H1 (cell line): Measurements from ENCODE around the gene GOLGA8S. TPM values are rescaled to one million over a fixed set of nuclear protein-coding genes. Genes with fewer than 3 reads are reported as not detected.
"Not testable (repeated sequence)": the region's sequence is repeated elsewhere in the genome, so short reads cannot be mapped to it uniquely, and the experiment has no call there.

Experiments
- CTCF ChIA-PET: fragments of 300-600 bp; sonication (Branson Sonifier 250); formaldehyde crosslinking; loops from one replicate; lab custom pipeline; 2021; ENCODE audit not compliant: partially characterized antibody; lab: Charles Lee
- POLR2A ChIA-PET: fragments of 300-600 bp; sonication (Branson Sonifier 250); formaldehyde crosslinking; loops from one replicate; lab custom pipeline; 2021; ENCODE audit warnings: inconsistent platforms; ENCODE audit not compliant: partially characterized antibody; lab: Charles Lee
- DNase-seq, 2 experiments: peaks; one replicate each; pipeline versions ENCODE4 v3.0.0 to v3.0.0-alpha.2; 2010 to 2022; ENCODE audit warnings: low spot score in 2 of 2, low read depth in 1 of 2, mixed read lengths in 1 of 2
- FAIRE-seq: peaks from 2 replicates; lab custom pipeline; 2011; peaks lifted over from hg19 to GRCh38; lab: Jason Lieb, UNC
- H2AFZ ChIP-seq: 2 replicates; pipeline ENCODE4 v1.8.1; 2012; ENCODE audit warnings: low read length, inconsistent platforms
- H2AK5ac ChIP-seq: 2 replicates; pipeline ENCODE4 v1.6.1; 2013; ENCODE audit warnings: low read depth, low read length
- H2BK120ac ChIP-seq: replicated peaks from 2 replicates; pipeline ENCODE3; 2013; ENCODE audit warnings: low read depth, low read length, inconsistent platforms
- H2BK12ac ChIP-seq: 2 replicates; pipeline ENCODE4 v1.6.1; 2013; ENCODE audit warnings: low read depth, low read length
- H2BK15ac ChIP-seq: 2 replicates; pipeline ENCODE4 v1.6.1; 2013; ENCODE audit warnings: low read length
- H2BK20ac ChIP-seq: 2 replicates; pipeline ENCODE4 v1.6.1; 2013; ENCODE audit warnings: low read length
- H2BK5ac ChIP-seq: 2 replicates; pipeline ENCODE4 v1.6.1; 2013; ENCODE audit warnings: low read depth, low read length
- H3K14ac ChIP-seq: 2 replicates; pipeline ENCODE4 v1.6.1; 2013; ENCODE audit warnings: inconsistent platforms; ENCODE audit not compliant: insufficient read length
- H3K18ac ChIP-seq: 2 replicates; pipeline ENCODE4 v1.6.1; 2013; ENCODE audit warnings: low read length; ENCODE audit errors: extremely low read depth
- H3K23ac ChIP-seq: 2 replicates; pipeline ENCODE4 v1.6.1; 2013; ENCODE audit warnings: inconsistent platforms; ENCODE audit not compliant: insufficient read length
- H3K23me2 ChIP-seq: 2 replicates; pipeline ENCODE4 v1.6.1; 2013; ENCODE audit warnings: low read depth, low read length
- H3K27ac ChIP-seq: 2 replicates; pipeline ENCODE4 v1.6.1; 2011; ENCODE audit warnings: low read depth, low read length, inconsistent platforms
- H3K27me3 ChIP-seq, 4 experiments: replicated peaks in 1 of 4; 1 replicate in 1 of 4; 2 replicates in 3 of 4; pipeline versions ENCODE4 v1.6.1 to v1.8.1; 2011 to 2013; ENCODE audit warnings: low read length in 3 of 4, mild to moderate bottlenecking in 3 of 4, inconsistent platforms in 2 of 4, mixed read lengths in 2 of 4, moderate library complexity in 1 of 4; ENCODE audit not compliant: control insufficient read depth in 3 of 4, insufficient read depth in 3 of 4; ENCODE audit errors: extremely low read depth in 1 of 4
- H3K36me3 ChIP-seq, 4 experiments: 2 replicates each; pipeline versions ENCODE4 v1.6.1 to v1.8.1; 2011 to 2013; ENCODE audit warnings: mild to moderate bottlenecking in 4 of 4, low read length in 3 of 4, moderate library complexity in 2 of 4, control low read depth in 1 of 4, inconsistent platforms in 1 of 4; ENCODE audit not compliant: insufficient read depth in 4 of 4, control insufficient read depth in 2 of 4
- H3K4ac ChIP-seq: replicated peaks from 2 replicates; pipeline ENCODE3; 2013; ENCODE audit warnings: low read length, low read depth, mixed read lengths, inconsistent platforms; ENCODE audit not compliant: insufficient read length
- H3K4me1 ChIP-seq, 4 experiments: replicated peaks in 1 of 4; 1 replicate in 1 of 4; 2 replicates in 3 of 4; pipeline versions ENCODE4 v1.6.1 to v1.8.1; 2011 to 2013; ENCODE audit warnings: low read length in 3 of 4, inconsistent platforms in 2 of 4, mixed read lengths in 1 of 4; ENCODE audit not compliant: insufficient read depth in 4 of 4, control insufficient read depth in 3 of 4
- H3K4me2 ChIP-seq, 2 experiments: 2 replicates each; pipeline versions ENCODE4 v1.6.1 to v1.8.1; 2011 to 2013; ENCODE audit warnings: low read depth in 2 of 2, low read length in 2 of 2, control low read depth in 1 of 2, inconsistent platforms in 1 of 2, mild to moderate bottlenecking in 1 of 2; ENCODE audit not compliant: insufficient read depth in 1 of 2
- H3K4me3 ChIP-seq, 4 experiments: fragments of 200-600, 300-600 bp in 1 of 4; sonication (generic), shearing (Covaris generic), sonication (Bioruptor Twin) in 1 of 4; 2 replicates each; pipeline versions ENCODE4 v1.5.1 to v1.8.1; 2011 to 2016; ENCODE audit warnings: low read length in 4 of 4, low read depth in 3 of 4, control low read depth in 2 of 4, inconsistent platforms in 2 of 4, mild to moderate bottlenecking in 2 of 4, mixed read lengths in 1 of 4, moderate library complexity in 1 of 4; ENCODE audit not compliant: insufficient read depth in 2 of 4; ENCODE audit errors: extremely low read depth in 1 of 4
- H3K56ac ChIP-seq: replicated peaks from 2 replicates; pipeline ENCODE3; 2013; ENCODE audit warnings: low read depth, mild to moderate bottlenecking, mixed read lengths, low read length, inconsistent platforms; ENCODE audit not compliant: insufficient read length
- H3K79me1 ChIP-seq: 2 replicates; pipeline ENCODE4 v1.6.1; 2013; ENCODE audit warnings: low read depth, low read length, control low read depth
- H3K79me2 ChIP-seq, 2 experiments: 2 replicates each; pipeline versions ENCODE4 v1.6.1 to v1.8.1; 2012 to 2013; ENCODE audit warnings: low read length in 2 of 2, mild to moderate bottlenecking in 2 of 2, inconsistent platforms in 1 of 2; ENCODE audit not compliant: insufficient read depth in 2 of 2, control insufficient read depth in 1 of 2
- H3K9ac ChIP-seq, 4 experiments: replicated peaks in 1 of 4; 1 replicate in 1 of 4; 2 replicates in 3 of 4; pipeline versions ENCODE4 v1.6.1 to v1.8.1; 2011 to 2013; ENCODE audit warnings: low read depth in 3 of 4, low read length in 3 of 4, control low read depth in 2 of 4, mild to moderate bottlenecking in 2 of 4, moderate library complexity in 2 of 4, inconsistent platforms in 1 of 4; ENCODE audit errors: extremely low read depth in 1 of 4
- H3K9me3 ChIP-seq, 2 experiments: 2 replicates each; pipeline versions ENCODE4 v1.6.1 to v1.8.1; 2012 to 2013; ENCODE audit warnings: mild to moderate bottlenecking in 2 of 2, moderate library complexity in 2 of 2, control low read depth in 1 of 2, inconsistent platforms in 1 of 2, low read depth in 1 of 2, low read length in 1 of 2, mixed read lengths in 1 of 2; ENCODE audit not compliant: insufficient read depth in 2 of 2
- H4K20me1 ChIP-seq, 2 experiments: replicated peaks in 1 of 2; 2 replicates each; pipeline versions ENCODE3 to v1.8.1; 2011 to 2013; ENCODE audit warnings: inconsistent platforms in 2 of 2, low read length in 2 of 2, mild to moderate bottlenecking in 1 of 2; ENCODE audit not compliant: insufficient read depth in 2 of 2, control insufficient read depth in 1 of 2
- H4K5ac ChIP-seq: 2 replicates; pipeline ENCODE4 v1.6.1; 2013; ENCODE audit warnings: low read length, low read depth, mixed read lengths, inconsistent platforms; ENCODE audit not compliant: insufficient read length
- H4K8ac ChIP-seq: 2 replicates; pipeline ENCODE4 v1.8.0; 2013; ENCODE audit warnings: mild to moderate bottlenecking, moderate library complexity, low read length, inconsistent platforms; ENCODE audit not compliant: insufficient read depth; ENCODE audit errors: extremely low read depth
- H4K91ac ChIP-seq: replicated peaks from 2 replicates; pipeline ENCODE3; 2013; ENCODE audit warnings: low read length, mixed read lengths, inconsistent platforms; ENCODE audit not compliant: insufficient read length
- WGBS, 2 experiments: shearing (Covaris generic) in 1 of 2; methylation state at CpG; one replicate each; pipeline versions ENCODE4 v1.1.6 to v1.1.7; 2013 to 2015; ENCODE audit warnings: low lambda C conversion rate in 2 of 2, mixed read lengths in 2 of 2, inconsistent platforms in 1 of 2, low coverage in 1 of 2, missing lambda C conversion rate in 1 of 2; ENCODE audit not compliant: insufficient replicate concordance in 2 of 2, insufficient coverage in 1 of 2, insufficient read length in 1 of 2; ENCODE audit errors: extremely low coverage in 1 of 2, missing lambda C conversion rate in 1 of 2; 5-methylcytosine and 5-hydroxymethylcytosine counted together
- polyA plus RNA-seq, 7 experiments: library from polyadenylated mRNA; depleted of rRNA in 3 of 7; stranded (reverse) in 5 of 7; unstranded in 2 of 7; fragments of >200 nt in 5 of 7; fragments of 200-250 nt in 2 of 7; gene quantifications; 1 replicate in 5 of 7; 2 replicates in 1 of 7; 4 replicates in 1 of 7; pipeline versions ENCODE4 v1.2.1 to v1.2.3, GENCODE V29; 2011 to 2013; ENCODE audit warnings: missing spikeins in 2 of 7, mixed read lengths in 2 of 7
- total RNA-seq: library from RNA; stranded (reverse); fragmentation: NEBNext Ultra II Directional; extraction: Animal tissue kit (Norgen Biotek cat#: 25700); gene quantifications from 2 replicates; pipeline ENCODE4 v1.2.1, GENCODE V29; 2021

The GOLGA8S gene
- total and polyA plus RNA-seq, 2 of the 8 experiments (the other 6 are each of a cell fraction or from before 2014, with no cell fraction given): 0.05 to 0.17 TPM

- CTCF ChIA-PET: interaction anchor here (0.9 kb wide), 1 partner anchor 238 kb away, joined by 4 read pairs; no protein-coding TSS in a partner anchor
- POLR2A ChIA-PET, DNase-seq: not testable (repeated sequence)
Measured at GRCh38 chr15:23378946-23379345, 24.4 kb downstream of the GOLGA8S start.

GRCh38 chr15:23380700-23381099, 26.2 kb downstream of the GOLGA8S start:
- H2BK5ac ChIP-seq, H3K23me2 ChIP-seq, H2BK20ac ChIP-seq, H2BK120ac ChIP-seq, H2BK12ac ChIP-seq, DNase-seq, H3K79me1 ChIP-seq, H3K27ac ChIP-seq, H3K4me3 ChIP-seq, H3K14ac ChIP-seq, H4K8ac ChIP-seq, H4K20me1 ChIP-seq, H3K4me1 ChIP-seq, H3K4me2 ChIP-seq, CTCF ChIA-PET, H3K36me3 ChIP-seq, H4K5ac ChIP-seq, POLR2A ChIA-PET, H3K79me2 ChIP-seq, H3K27me3 ChIP-seq, H3K9ac ChIP-seq, H3K56ac ChIP-seq, H4K91ac ChIP-seq, FAIRE-seq, H2AFZ ChIP-seq, H3K4ac ChIP-seq, H2BK15ac ChIP-seq, H3K18ac ChIP-seq, H2AK5ac ChIP-seq, H3K23ac ChIP-seq: not testable (repeated sequence)
- H3K9me3 ChIP-seq: peaks cover 0 to 11% of the 10 kb centered on the region in 2 experiments; a peak in 2 of 4 replicates
- 73% methylated on average over 4 of the region's 4 CpGs; no CpG with 5 or more reads in 1 of the 2 experiments for WGBS, 2 experiments

More at GRCh38 chr15:23378946-23379345, 24.4 kb downstream of the GOLGA8S start:
- 92% methylated on average over 13 of the region's 13 CpGs; no CpG with 5 or more reads in 1 of the 2 experiments for WGBS, 2 experiments
- H3K79me2 ChIP-seq, H3K36me3 ChIP-seq, H3K4ac ChIP-seq, H3K27ac ChIP-seq, H4K5ac ChIP-seq, H2AK5ac ChIP-seq, H3K79me1 ChIP-seq, H3K4me2 ChIP-seq, H2BK12ac ChIP-seq, H3K23ac ChIP-seq, H4K20me1 ChIP-seq, H3K4me3 ChIP-seq, H3K9ac ChIP-seq, H3K14ac ChIP-seq, H3K27me3 ChIP-seq, H2BK15ac ChIP-seq, H3K23me2 ChIP-seq, H4K8ac ChIP-seq, H2BK120ac ChIP-seq, H3K4me1 ChIP-seq, H2BK5ac ChIP-seq, H4K91ac ChIP-seq, H3K56ac ChIP-seq, H3K18ac ChIP-seq, H2AFZ ChIP-seq, FAIRE-seq, H2BK20ac ChIP-seq: not testable (repeated sequence)
- peaks cover 0 to 14% of the 10 kb centered on the region in 2 experiments; a peak in 1 of 4 replicates for H3K9me3 ChIP-seq
